K562 (cell line): Measurements from ENCODE around the gene DACT1. TPM values are rescaled to one million over a fixed set of nuclear protein-coding genes. Genes with fewer than 3 reads are reported as not detected.

Experiments
- ATF4 ChIP-seq: fragments of 450-650 bp; formaldehyde crosslinking; IDR thresholded peaks from 2 replicates; pipeline ENCODE4 v1.4.0; 2022; ENCODE audit warnings: mild to moderate bottlenecking, moderate library complexity
- BMI1 ChIP-seq: fragments of 150-350 bp; IDR thresholded peaks from 2 replicates; pipeline ENCODE4 v1.6.1; 2014; ENCODE audit warnings: low read length
- CEBPZ ChIP-seq: fragments of 150-350 bp; IDR thresholded peaks from 2 replicates; pipeline ENCODE4 v1.6.1; 2014; ENCODE audit warnings: low read depth, mild to moderate bottlenecking, low read length, borderline replicate concordance
- RBM39 ChIP-seq: fragments of 200-400 bp; formaldehyde crosslinking; optimal IDR thresholded peaks from 2 replicates; pipeline ENCODE3; 2018; ENCODE audit warnings: low read depth, low read length
- SP1 ChIP-seq: sonication (generic); formaldehyde crosslinking; IDR thresholded peaks from 2 replicates; pipeline ENCODE4 v1.8.1; 2022; ENCODE audit warnings: mild to moderate bottlenecking, missing genetic modification reagents
- ZNF668 ChIP-seq: fragments of 250-450 bp; sonication (Bioruptor Pico); IDR thresholded peaks from 2 replicates; pipeline ENCODE4 v1.8.0; 2022; ENCODE audit warnings: mild to moderate bottlenecking, inconsistent platforms
- polyA plus RNA-seq, 8 experiments: library from polyadenylated mRNA; depleted of rRNA in 4 of 8; stranded (reverse) in 5 of 8; unstranded in 3 of 8; fragments of >200 nt; fragmentation: Nextera tagmentation in 2 of 8; fragmentation: Illumina TruSeq in 1 of 8; extraction: Ambion mirVana in 2 of 8; extraction: Trizol in 1 of 8; gene quantifications; 2 replicates each; pipeline versions ENCODE4 v1.2.1 to v1.2.3, GENCODE V29; 2011 to 2014; ENCODE audit warnings: inconsistent platforms in 1 of 8, missing spikeins in 1 of 8
- total RNA-seq, 7 experiments: library from RNA; depleted of rRNA in 6 of 7; stranded (reverse); fragments of >200 nt in 6 of 7; fragmentation: Illumina TruSeq in 2 of 7; extraction: Trizol in 2 of 7; gene quantifications; 2 replicates each; pipeline versions ENCODE4 v1.2.1 to v1.2.3, GENCODE V29; 2011 to 2021; ENCODE audit warnings: low replicate concordance in 1 of 7
- TF ChIP-seq, protein P1 (sequence below): fragments of 150-350 bp; conservative IDR thresholded peaks from 2 replicates; pipeline ENCODE4 v1.6.1; 2014; ENCODE audit warnings: low read length
- TF ChIP-seq, protein P2 (sequence below), 2 experiments: IDR thresholded peaks; 2 replicates each; pipeline ENCODE4 v1.6.1; 2011; ENCODE audit warnings: borderline replicate concordance in 1 of 2, control low read depth in 1 of 2, low read depth in 1 of 2, low read length in 1 of 2, mild to moderate bottlenecking in 1 of 2, mixed read lengths in 1 of 2, moderate library complexity in 1 of 2; ENCODE audit not compliant: insufficient read depth in 1 of 2, insufficient read length in 1 of 2, poor library complexity in 1 of 2, severe bottlenecking in 1 of 2; ENCODE audit errors: extremely low read depth in 1 of 2

Gene DACT1
- total and polyA plus RNA-seq, 9 of the 15 experiments (the other 6 are each of a cell fraction or from before 2014, with no cell fraction given), result 0.07 to 0.30 (median 0.13) TPM

- no peak for TF ChIP-seq CEBPZ
- TF ChIP-seq BMI1, result no peak
- TF ChIP-seq, protein P1, sequence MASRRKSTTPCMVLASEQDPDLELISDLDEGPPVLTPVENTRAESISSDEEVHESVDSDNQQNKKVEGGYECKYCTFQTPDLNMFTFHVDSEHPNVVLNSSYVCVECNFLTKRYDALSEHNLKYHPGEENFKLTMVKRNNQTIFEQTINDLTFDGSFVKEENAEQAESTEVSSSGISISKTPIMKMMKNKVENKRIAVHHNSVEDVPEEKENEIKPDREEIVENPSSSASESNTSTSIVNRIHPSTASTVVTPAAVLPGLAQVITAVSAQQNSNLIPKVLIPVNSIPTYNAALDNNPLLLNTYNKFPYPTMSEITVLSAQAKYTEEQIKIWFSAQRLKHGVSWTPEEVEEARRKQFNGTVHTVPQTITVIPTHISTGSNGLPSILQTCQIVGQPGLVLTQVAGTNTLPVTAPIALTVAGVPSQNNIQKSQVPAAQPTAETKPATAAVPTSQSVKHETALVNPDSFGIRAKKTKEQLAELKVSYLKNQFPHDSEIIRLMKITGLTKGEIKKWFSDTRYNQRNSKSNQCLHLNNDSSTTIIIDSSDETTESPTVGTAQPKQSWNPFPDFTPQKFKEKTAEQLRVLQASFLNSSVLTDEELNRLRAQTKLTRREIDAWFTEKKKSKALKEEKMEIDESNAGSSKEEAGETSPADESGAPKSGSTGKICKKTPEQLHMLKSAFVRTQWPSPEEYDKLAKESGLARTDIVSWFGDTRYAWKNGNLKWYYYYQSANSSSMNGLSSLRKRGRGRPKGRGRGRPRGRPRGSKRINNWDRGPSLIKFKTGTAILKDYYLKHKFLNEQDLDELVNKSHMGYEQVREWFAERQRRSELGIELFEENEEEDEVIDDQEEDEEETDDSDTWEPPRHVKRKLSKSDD, result no peak
- TF ChIP-seq SP1 (CRISPR knock-in tag), result no peak
- TF ChIP-seq, protein P2, sequence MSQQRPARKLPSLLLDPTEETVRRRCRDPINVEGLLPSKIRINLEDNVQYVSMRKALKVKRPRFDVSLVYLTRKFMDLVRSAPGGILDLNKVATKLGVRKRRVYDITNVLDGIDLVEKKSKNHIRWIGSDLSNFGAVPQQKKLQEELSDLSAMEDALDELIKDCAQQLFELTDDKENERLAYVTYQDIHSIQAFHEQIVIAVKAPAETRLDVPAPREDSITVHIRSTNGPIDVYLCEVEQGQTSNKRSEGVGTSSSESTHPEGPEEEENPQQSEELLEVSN (IDR thresholded peaks at IDR 0.05; ENCODE audit: borderline replicate concordance in 1 of 2, extremely low read depth in 1 of 2, insufficient read depth in 1 of 2, insufficient read length in 1 of 2, low read depth in 1 of 2, low read length in 1 of 2, poor library complexity in 1 of 2, severe bottlenecking in 1 of 2), result peak; percentile 56 to 85
- no peak for TF ChIP-seq RBM39
- no peak for TF ChIP-seq ZNF668 (CRISPR knock-in tag)
- TF ChIP-seq ATF4 (CRISPR knock-in tag), result no peak
Observed at GRCh38 chr14:58646479-58646878, 8.7 kb downstream of the DACT1 start (continued).
